LNCaP clone FGC (cell line): ENCODE results near the gene ZACN.
A peak's percentile ranks its signal among the peaks of the same experiment; 100 is the strongest.

ENCODE experiments used
- DNase-seq: peaks from one replicate; pipeline ENCODE4 v3.0.0-alpha.2; 2011; ENCODE audit warnings: low read depth
- H3K4me3 ChIP-seq: 2 replicates; pipeline ENCODE4 v1.5.1; 2011; ENCODE audit warnings: mild to moderate bottlenecking, low read depth, low read length, control low read depth
- TF ChIP-seq, protein P1 (sequence below): IDR thresholded peaks from 2 replicates; pipeline ENCODE4 v1.5.1; 2012; ENCODE audit warnings: mild to moderate bottlenecking; ENCODE audit not compliant: control insufficient read depth, insufficient read depth; ENCODE audit errors: extremely low read depth

Gene ZACN

DNA sequence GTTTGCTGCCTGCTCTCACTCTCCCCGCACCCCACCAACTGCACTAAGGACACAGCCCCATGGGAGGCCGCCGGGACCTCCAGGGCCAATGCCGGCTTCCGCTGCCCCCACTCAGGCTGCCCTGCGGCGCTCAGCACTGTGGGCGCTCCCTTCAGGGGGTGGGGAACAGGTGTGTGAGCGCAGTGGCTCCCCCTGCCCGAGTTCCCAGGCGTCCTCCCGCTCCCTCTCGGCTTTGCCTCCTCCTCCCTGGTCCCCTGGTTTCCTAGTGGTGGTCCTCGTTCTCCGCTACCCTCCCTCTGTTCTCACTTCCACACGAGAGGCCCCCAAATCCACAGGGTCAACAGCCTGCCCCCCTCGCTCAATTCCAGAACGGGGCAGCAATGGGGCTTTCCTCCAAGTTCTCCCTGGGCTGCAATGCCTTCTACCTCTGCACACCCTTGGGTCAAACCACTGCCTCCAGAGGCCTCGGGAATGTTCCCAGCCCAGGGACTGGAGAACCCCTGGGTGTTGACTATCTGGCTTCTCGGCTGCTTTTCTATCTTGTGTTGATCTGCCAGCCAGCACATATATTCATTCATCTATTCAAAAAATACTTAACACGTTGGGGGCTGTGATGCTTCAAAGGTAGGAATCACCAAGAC lies 52.2 kb downstream of the ZACN start:
- DNase-seq: no peak
- no peak overlapping the region for H3K4me3 ChIP-seq
- TF ChIP-seq, protein P1, sequence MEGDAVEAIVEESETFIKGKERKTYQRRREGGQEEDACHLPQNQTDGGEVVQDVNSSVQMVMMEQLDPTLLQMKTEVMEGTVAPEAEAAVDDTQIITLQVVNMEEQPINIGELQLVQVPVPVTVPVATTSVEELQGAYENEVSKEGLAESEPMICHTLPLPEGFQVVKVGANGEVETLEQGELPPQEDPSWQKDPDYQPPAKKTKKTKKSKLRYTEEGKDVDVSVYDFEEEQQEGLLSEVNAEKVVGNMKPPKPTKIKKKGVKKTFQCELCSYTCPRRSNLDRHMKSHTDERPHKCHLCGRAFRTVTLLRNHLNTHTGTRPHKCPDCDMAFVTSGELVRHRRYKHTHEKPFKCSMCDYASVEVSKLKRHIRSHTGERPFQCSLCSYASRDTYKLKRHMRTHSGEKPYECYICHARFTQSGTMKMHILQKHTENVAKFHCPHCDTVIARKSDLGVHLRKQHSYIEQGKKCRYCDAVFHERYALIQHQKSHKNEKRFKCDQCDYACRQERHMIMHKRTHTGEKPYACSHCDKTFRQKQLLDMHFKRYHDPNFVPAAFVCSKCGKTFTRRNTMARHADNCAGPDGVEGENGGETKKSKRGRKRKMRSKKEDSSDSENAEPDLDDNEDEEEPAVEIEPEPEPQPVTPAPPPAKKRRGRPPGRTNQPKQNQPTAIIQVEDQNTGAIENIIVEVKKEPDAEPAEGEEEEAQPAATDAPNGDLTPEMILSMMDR: no peak

DNA sequence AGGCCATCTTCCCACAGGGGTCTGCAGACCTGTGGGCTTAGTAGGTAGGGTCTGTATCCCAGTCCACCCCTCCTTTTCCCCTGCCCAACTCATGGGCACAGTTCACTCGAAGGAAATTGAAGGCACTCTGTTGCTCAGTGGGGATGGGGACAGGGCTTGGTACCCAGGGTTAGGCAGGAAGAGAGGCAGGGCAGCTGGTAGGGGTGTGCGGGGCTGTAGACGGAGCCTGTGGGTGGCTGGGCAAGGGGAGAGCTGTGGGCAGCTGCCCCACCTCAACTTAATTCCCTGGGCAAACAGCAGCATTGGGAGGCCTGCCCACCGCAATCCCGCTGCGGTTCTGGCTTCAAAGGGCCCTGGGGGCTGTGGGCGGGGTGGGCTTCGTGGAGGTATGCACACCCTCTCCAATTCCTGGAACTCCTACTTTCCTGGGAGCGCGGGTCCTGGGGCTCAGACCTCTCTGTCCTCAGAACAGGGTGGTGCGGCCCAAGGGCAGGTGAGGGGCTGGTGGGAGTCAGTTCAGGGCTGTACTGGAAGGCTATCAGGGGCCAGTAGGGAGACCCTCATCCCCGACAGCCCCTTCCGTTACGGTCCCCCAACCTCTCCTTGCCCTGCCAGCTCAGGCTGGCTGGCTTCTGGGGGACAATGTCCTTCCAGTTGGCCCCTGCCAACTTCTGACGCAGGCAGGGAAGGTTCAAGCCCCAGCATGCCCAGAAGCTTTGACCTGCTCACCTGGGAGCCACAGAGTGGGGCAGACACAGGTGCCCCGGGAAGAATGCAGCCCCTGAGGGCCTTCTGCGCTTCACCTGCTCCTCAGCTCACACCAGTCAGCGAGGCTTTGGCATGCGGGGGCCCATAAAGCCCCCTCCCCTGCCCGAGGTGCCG lies 53.0 kb downstream of the ZACN start:
- no peak for DNase-seq
- TF ChIP-seq, protein P1: no peak
- H3K4me3 ChIP-seq: peak overlapping the region; percentile 28
